Measurements from ENCODE around the gene VPREB3.

Gene VPREB3

GRCh38 chr22:23754220-23754919, at the start of gene VPREB3:
Gene VPREB3 (minus strand): TSS chr22:23754425. CDS start chr22:23754363, 62 bp downstream.
- TF ChIP-seq ARNTL (CRISPR knock-in tag; IDR thresholded peaks at IDR 0.05; ENCODE audit: borderline replicate concordance, low read depth), result no peak
- no peak for TF ChIP-seq POU6F1 (CRISPR knock-in tag; IDR thresholded peaks at IDR 0.05; ENCODE audit: borderline replicate concordance, low read depth)
- no peak for TF ChIP-seq ZNF565 (CRISPR knock-in tag; conservative IDR thresholded peaks at IDR 0.05; ENCODE audit: low read depth)
- no peak for TF ChIP-seq ESRRG (CRISPR knock-in tag; IDR thresholded peaks at IDR 0.05)
- no peak for TF ChIP-seq ISL1 (CRISPR knock-in tag; IDR thresholded peaks at IDR 0.05)
- no peak for TF ChIP-seq TSHZ2 (CRISPR knock-in tag; IDR thresholded peaks at IDR 0.05)
- no peak for ATAC-seq

- ATAC-seq, result no peak
- TF ChIP-seq CREB5 (CRISPR knock-in tag; IDR thresholded peaks at IDR 0.05; ENCODE audit: low read depth) (no peak), ZFP30 (CRISPR knock-in tag; IDR thresholded peaks at IDR 0.05) (no peak), ZC3H10 (CRISPR knock-in tag; IDR thresholded peaks at IDR 0.05) (no peak), GLIS3 (CRISPR knock-in tag; IDR thresholded peaks at IDR 0.05) (no peak), RARB (CRISPR knock-in tag; IDR thresholded peaks at IDR 0.05) (no peak), TCF4 (CRISPR knock-in tag; IDR thresholded peaks at IDR 0.05; ENCODE audit: borderline replicate concordance) (no peak), ZNF565 (CRISPR knock-in tag; conservative IDR thresholded peaks at IDR 0.05; ENCODE audit: low read depth) (no peak), OSR1 (CRISPR knock-in tag; IDR thresholded peaks at IDR 0.05) (no peak), TSHZ2 (CRISPR knock-in tag; IDR thresholded peaks at IDR 0.05) (no peak), SNAI2 (CRISPR knock-in tag; IDR thresholded peaks at IDR 0.05) (no peak), ARNTL (CRISPR knock-in tag; IDR thresholded peaks at IDR 0.05; ENCODE audit: borderline replicate concordance, low read depth) (no peak), ZNF8 (CRISPR knock-in tag; IDR thresholded peaks at IDR 0.05) (no peak)
Measured at GRCh38 chr22:23803001-23803819, 49.0 kb upstream of the VPREB3 start.

- ATAC-seq, result no peak
- no peak for TF ChIP-seq TOX (CRISPR knock-in tag; IDR thresholded peaks at IDR 0.05; ENCODE audit: borderline replicate concordance)
Measured at GRCh38 chr22:23801886-23802377, 47.7 kb upstream of the VPREB3 start.

GRCh38 chr22:23801238-23801821, 47.1 kb upstream of the VPREB3 start:
- no peak for ATAC-seq
- TF ChIP-seq PATZ1 (CRISPR knock-in tag; IDR thresholded peaks at IDR 0.05; ENCODE audit: borderline replicate concordance) (no peak), TOX (CRISPR knock-in tag; IDR thresholded peaks at IDR 0.05; ENCODE audit: borderline replicate concordance) (no peak), CREB5 (CRISPR knock-in tag; IDR thresholded peaks at IDR 0.05; ENCODE audit: low read depth) (no peak), ESRRG (CRISPR knock-in tag; IDR thresholded peaks at IDR 0.05) (no peak), CSRNP3 (CRISPR knock-in tag; IDR thresholded peaks at IDR 0.05) (no peak), BACH2 (CRISPR knock-in tag; IDR thresholded peaks at IDR 0.05; ENCODE audit: borderline replicate concordance) (no peak), SNAI2 (CRISPR knock-in tag; IDR thresholded peaks at IDR 0.05) (no peak), GLIS3 (CRISPR knock-in tag; IDR thresholded peaks at IDR 0.05) (no peak), ZNF8 (CRISPR knock-in tag; IDR thresholded peaks at IDR 0.05) (no peak)

All from SK-N-SH treated with all-trans-retinoic acid at 6 μM for 48 hours (cell line).